GM12878 (cell line): ENCODE data around the gene ALOX12B. TPM values are rescaled to one million over a fixed set of nuclear protein-coding genes. Genes with fewer than 3 reads are reported as not detected.

Source experiments
- CHD2 ChIP-seq: IDR thresholded peaks from 2 replicates; pipeline ENCODE4 v1.6.1; 2011; ENCODE audit warnings: low read depth, low read length, improper control_type of control experiment, borderline replicate concordance
- CTCF ChIP-seq, 3 experiments: IDR thresholded peaks in 2 of 3; conservative IDR thresholded peaks in 1 of 3; 2 replicates each; pipeline ENCODE4 v1.5.1; 2011; ENCODE audit warnings: low read depth in 3 of 3, low read length in 3 of 3, mild to moderate bottlenecking in 3 of 3, control low read depth in 2 of 3, moderate library complexity in 2 of 3, inconsistent platforms in 1 of 3, mixed read lengths in 1 of 3; ENCODE audit not compliant: control insufficient read depth in 2 of 3, insufficient read depth in 1 of 3; ENCODE audit errors: extremely low read depth in 1 of 3
- CUX1 ChIP-seq: IDR thresholded peaks from 2 replicates; pipeline ENCODE4 v1.6.1; 2012; ENCODE audit warnings: improper control_type of control experiment, low read depth, low read length; ENCODE audit not compliant: insufficient replicate concordance
- HCFC1 ChIP-seq: fragments of 150-350 bp; IDR thresholded peaks from 2 replicates; pipeline ENCODE4 v1.6.1; 2014; ENCODE audit warnings: low read length
- HDAC6 ChIP-seq: fragments of 200-600 bp; sonication (generic); IDR thresholded peaks from one replicate; pipeline ENCODE4 v1.8.0; 2017; ENCODE audit warnings: antibody characterized with exemption; ENCODE audit not compliant: unreplicated experiment
- IKZF1 ChIP-seq: fragments of 450-650 bp; conservative IDR thresholded peaks from 2 replicates; pipeline ENCODE4 v1.6.1; 2017; ENCODE audit warnings: antibody characterized with exemption, mild to moderate bottlenecking
- IRF4 ChIP-seq: IDR thresholded peaks from 2 replicates; pipeline ENCODE4 v1.6.1; 2011; ENCODE audit warnings: low read depth, low read length
- KLF5 ChIP-seq: fragments of 450-650 bp; IDR thresholded peaks from 2 replicates; pipeline ENCODE4 v1.6.1; 2014; ENCODE audit warnings: mild to moderate bottlenecking; ENCODE audit not compliant: partially characterized antibody
- MXI1 ChIP-seq: fragments of 150-350 bp; IDR thresholded peaks from 2 replicates; pipeline ENCODE4 v1.6.1; 2011; ENCODE audit warnings: low read depth, mild to moderate bottlenecking, inconsistent platforms, low read length, improper control_type of control experiment
- MYC ChIP-seq: IDR thresholded peaks from 2 replicates; pipeline ENCODE4 v1.6.1; 2011; ENCODE audit warnings: mild to moderate bottlenecking, low read length, moderate library complexity, inconsistent platforms; ENCODE audit not compliant: insufficient read depth, insufficient replicate concordance, insufficient read length, severe bottlenecking
- NKRF ChIP-seq: fragments of 450-650 bp; conservative IDR thresholded peaks from 2 replicates; pipeline ENCODE4 v1.6.1; 2017; ENCODE audit warnings: mild to moderate bottlenecking, moderate library complexity
- PAX8 ChIP-seq: fragments of 450-650 bp; IDR thresholded peaks from 2 replicates; pipeline ENCODE4 v1.6.1; 2017; ENCODE audit warnings: mild to moderate bottlenecking, moderate library complexity
- RAD21 ChIP-seq: IDR thresholded peaks from 2 replicates; pipeline ENCODE4 v1.6.1; 2011; ENCODE audit warnings: mild to moderate bottlenecking, low read depth, low read length, moderate library complexity; ENCODE audit not compliant: insufficient read depth
- SKIL ChIP-seq: fragments of 450-650 bp; IDR thresholded peaks from 2 replicates; pipeline ENCODE4 v1.6.1; 2017; ENCODE audit warnings: mild to moderate bottlenecking, low read depth, inconsistent platforms; ENCODE audit not compliant: poor library complexity, severe bottlenecking
- SUPT20H ChIP-seq: IDR thresholded peaks from 2 replicates; pipeline ENCODE4 v1.6.1; 2011; ENCODE audit warnings: low read depth, mild to moderate bottlenecking, low read length, moderate library complexity, borderline replicate concordance; ENCODE audit not compliant: control insufficient read depth
- YY1 ChIP-seq: IDR thresholded peaks from 2 replicates; pipeline ENCODE4 v1.6.1; 2011; ENCODE audit warnings: low read depth, mild to moderate bottlenecking, low read length
- ZNF274 ChIP-seq: IDR thresholded peaks from one replicate; pipeline ENCODE4 v1.8.0; 2011; ENCODE audit not compliant: insufficient read length, insufficient read depth
- polyA plus RNA-seq, 11 experiments: library from polyadenylated mRNA; depleted of rRNA in 4 of 11; unstranded in 6 of 11; stranded (reverse) in 5 of 11; fragments of >200 nt; fragmentation: Nextera tagmentation in 4 of 11; fragmentation: Illumina TruSeq in 1 of 11; extraction: Ambion mirVana in 4 of 11; extraction: Trizol in 1 of 11; gene quantifications; 1 replicate in 1 of 11; 2 replicates in 10 of 11; pipeline versions ENCODE4 v1.2.1 to v1.2.3, GENCODE V29; 2011 to 2016; ENCODE audit warnings: inconsistent platforms in 2 of 11, missing spikeins in 2 of 11, low read depth in 1 of 11
- total RNA-seq, 4 experiments: library from RNA; depleted of rRNA in 3 of 4; stranded (reverse); fragments of >200 nt in 3 of 4; fragmentation: Illumina TruSeq in 1 of 4; extraction: Trizol in 1 of 4; gene quantifications; 2 replicates each; pipeline versions ENCODE4 v1.2.1 to v1.2.3, GENCODE V29; 2013 to 2021

Gene ALOX12B
- total and polyA plus RNA-seq, 10 of the 15 experiments (the other 5 are each of a cell fraction or from before 2014, with no cell fraction given) = 0.17 to 0.54 TPM; not detected in 8

GRCh38 chr17:8119581-8120519, 32.3 kb upstream of the ALOX12B start (continued):
- no peak for TF ChIP-seq CUX1
- no peak for TF ChIP-seq CHD2
- no peak for TF ChIP-seq PAX8
- TF ChIP-seq KLF5 = no peak
- TF ChIP-seq SUPT20H = no peak
- peak; percentile 74 for TF ChIP-seq YY1
- TF ChIP-seq IRF4 = peak; percentile 46
- no peak for TF ChIP-seq MYC
- TF ChIP-seq RAD21 = no peak
- TF ChIP-seq IKZF1 = peak; percentile 82
- no peak for TF ChIP-seq MXI1
- TF ChIP-seq HDAC6 = no peak
- TF ChIP-seq HCFC1 = no peak
- TF ChIP-seq SKIL = peak; percentile 12
- TF ChIP-seq CTCF (IDR thresholded peaks at IDR 0.05 in 2 of 3, conservative IDR thresholded peaks at IDR 0.05 in 1 of 3; ENCODE audit: control insufficient read depth in 2 of 3, extremely low read depth in 1 of 3, insufficient read depth in 1 of 3, low read depth in 3 of 3, low read length in 3 of 3) = no peak
- TF ChIP-seq ZNF274 = no peak
- TF ChIP-seq NKRF = no peak; the same call in none of the 2 replicates
